ENCODE measurements around the gene SPATA21. TPM values are rescaled to one million over a fixed set of nuclear protein-coding genes. Genes with fewer than 3 reads are reported as not detected.

SPATA21 gene
- total and polyA plus RNA-seq, 7 donors, result under 0.01 to 0.23 (median 0.17) TPM; not detected in 4

DNA sequence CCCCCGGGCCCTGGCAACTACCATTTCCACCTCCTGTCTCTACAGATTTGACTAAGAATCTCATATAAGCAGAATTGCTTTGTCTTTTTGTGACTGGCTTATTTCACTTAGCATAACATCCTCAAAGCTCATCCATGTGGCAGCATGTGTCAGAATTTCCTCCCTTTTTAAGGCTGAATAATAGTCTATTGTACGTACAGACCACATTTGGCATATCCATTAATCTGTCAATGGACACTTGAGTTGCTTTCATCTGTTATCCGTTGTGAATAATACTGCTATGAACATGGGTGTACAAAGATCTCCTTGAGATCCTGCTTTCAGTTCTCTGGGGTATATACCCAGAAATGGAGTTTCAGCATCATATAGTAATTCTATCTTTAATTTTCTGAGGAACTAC lies 24.0 kb downstream of the SPATA21 start:
- Histone ChIP-seq H3K9me3 (no peaks in the 10 kb centered on the region), H3K36me3 (no peaks in the 10 kb centered on the region), H3K27ac (no peak overlapping the region), H3K4me3 (no peak overlapping the region), H3K27me3 (no peaks in the 10 kb centered on the region), H3K4me1 (no peaks in the 10 kb centered on the region)
- DNase-seq, result no peak
- TF ChIP-seq EP300 (IDR thresholded peaks at IDR 0.05) (no peak), POLR2AphosphoS5 (IDR thresholded peaks at IDR 0.05) (no peak), POLR2A (IDR thresholded peaks at IDR 0.05) (no peak)
- TF ChIP-seq, protein P1, sequence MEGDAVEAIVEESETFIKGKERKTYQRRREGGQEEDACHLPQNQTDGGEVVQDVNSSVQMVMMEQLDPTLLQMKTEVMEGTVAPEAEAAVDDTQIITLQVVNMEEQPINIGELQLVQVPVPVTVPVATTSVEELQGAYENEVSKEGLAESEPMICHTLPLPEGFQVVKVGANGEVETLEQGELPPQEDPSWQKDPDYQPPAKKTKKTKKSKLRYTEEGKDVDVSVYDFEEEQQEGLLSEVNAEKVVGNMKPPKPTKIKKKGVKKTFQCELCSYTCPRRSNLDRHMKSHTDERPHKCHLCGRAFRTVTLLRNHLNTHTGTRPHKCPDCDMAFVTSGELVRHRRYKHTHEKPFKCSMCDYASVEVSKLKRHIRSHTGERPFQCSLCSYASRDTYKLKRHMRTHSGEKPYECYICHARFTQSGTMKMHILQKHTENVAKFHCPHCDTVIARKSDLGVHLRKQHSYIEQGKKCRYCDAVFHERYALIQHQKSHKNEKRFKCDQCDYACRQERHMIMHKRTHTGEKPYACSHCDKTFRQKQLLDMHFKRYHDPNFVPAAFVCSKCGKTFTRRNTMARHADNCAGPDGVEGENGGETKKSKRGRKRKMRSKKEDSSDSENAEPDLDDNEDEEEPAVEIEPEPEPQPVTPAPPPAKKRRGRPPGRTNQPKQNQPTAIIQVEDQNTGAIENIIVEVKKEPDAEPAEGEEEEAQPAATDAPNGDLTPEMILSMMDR (IDR thresholded peaks at IDR 0.05), result no peak
- intact Hi-C loops (cut with DNase I), result no loop called here
- 89 to 90% methylated on average over 3 of the region's 3 CpGs for WGBS, 2 donors

DNA sequence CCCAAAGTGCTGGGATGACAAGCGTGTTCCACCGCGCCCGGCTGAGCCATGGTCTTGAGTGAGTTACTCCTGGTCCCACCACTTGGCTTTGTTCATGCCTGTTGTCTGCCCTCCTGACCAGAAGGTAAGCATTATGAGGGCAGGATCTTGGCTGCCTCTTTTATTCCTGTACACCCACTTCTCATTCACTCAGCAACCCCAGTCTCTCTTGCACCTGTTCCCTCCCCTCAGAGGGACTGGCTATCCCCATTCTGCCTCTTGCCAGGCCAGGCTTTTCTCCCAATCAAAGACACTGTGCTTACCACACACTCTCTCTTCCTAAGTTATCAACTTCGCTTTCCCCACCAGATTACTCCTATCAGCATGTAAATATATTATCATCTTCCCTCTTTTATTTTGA lies 26.4 kb downstream of the SPATA21 start:
- Histone ChIP-seq H3K27ac (no peak overlapping the region), H3K4me3 (no peak overlapping the region), H3K27me3 (no peaks in the 10 kb centered on the region), H3K36me3 (no peaks in the 10 kb centered on the region), H3K9me3 (no peaks in the 10 kb centered on the region), H3K4me1 (no peaks in the 10 kb centered on the region)
- intact Hi-C loops (cut with DNase I), result no loop called here
- no peak for DNase-seq
- 95 to 97% methylated on average over 5 of the region's 5 CpGs for WGBS, 2 donors
- TF ChIP-seq POLR2A (IDR thresholded peaks at IDR 0.05) (no peak), EP300 (IDR thresholded peaks at IDR 0.05) (no peak), POLR2AphosphoS5 (IDR thresholded peaks at IDR 0.05) (no peak)
- TF ChIP-seq, protein P1 (IDR thresholded peaks at IDR 0.05), result no peak

DNA sequence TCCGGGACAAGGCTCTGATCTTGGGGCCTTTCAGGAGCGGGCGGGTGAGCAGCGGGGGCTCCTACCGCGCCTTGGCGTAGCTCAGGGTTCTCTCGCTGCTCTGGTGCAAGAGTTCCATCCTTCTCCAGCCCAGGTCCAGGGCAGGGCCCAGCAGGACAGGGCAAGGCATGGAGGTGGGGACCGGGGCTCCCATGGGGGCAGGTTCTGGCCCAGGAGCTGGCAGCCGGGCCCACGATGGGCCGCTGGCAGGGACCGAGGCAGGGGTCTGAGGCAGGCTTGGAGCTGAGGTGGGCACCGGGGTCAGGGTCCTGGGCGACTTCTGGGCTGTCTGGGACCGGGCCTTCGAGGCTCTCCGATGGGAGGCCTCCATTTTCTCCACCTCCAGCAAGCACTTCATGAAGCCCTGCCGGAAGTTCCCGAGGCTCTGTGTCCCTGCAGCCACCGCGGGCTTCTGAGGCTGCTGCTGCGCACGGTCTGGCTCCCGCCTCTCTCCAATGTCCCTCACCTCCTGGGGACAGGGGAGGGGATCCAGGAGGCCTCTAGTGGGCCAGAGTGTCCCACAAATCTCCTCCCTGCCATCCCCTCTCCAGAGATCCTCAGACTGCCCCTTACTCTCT lies 27.6 kb downstream of the SPATA21 start:
- H3K9me3 ChIP-seq, result no peaks in the 10 kb centered on the region
- intact Hi-C loops (cut with DNase I), result no loop called here
- no peak for DNase-seq
- no peak for TF ChIP-seq POLR2AphosphoS5 (IDR thresholded peaks at IDR 0.05)
- TF ChIP-seq, protein P1 (IDR thresholded peaks at IDR 0.05), result no peak
- no peak for TF ChIP-seq POLR2A (IDR thresholded peaks at IDR 0.05)
- no peak for TF ChIP-seq EP300 (IDR thresholded peaks at IDR 0.05)
- no peaks in the 10 kb centered on the region for H3K27me3 ChIP-seq
- H3K4me1 ChIP-seq, result no peaks in the 10 kb centered on the region
- H3K27ac ChIP-seq, result no peak overlapping the region
- no peaks in the 10 kb centered on the region for H3K36me3 ChIP-seq
- 87 to 88% methylated on average over 25 of the region's 25 CpGs for WGBS, 2 donors
- H3K4me3 ChIP-seq, result no peak overlapping the region

DNA sequence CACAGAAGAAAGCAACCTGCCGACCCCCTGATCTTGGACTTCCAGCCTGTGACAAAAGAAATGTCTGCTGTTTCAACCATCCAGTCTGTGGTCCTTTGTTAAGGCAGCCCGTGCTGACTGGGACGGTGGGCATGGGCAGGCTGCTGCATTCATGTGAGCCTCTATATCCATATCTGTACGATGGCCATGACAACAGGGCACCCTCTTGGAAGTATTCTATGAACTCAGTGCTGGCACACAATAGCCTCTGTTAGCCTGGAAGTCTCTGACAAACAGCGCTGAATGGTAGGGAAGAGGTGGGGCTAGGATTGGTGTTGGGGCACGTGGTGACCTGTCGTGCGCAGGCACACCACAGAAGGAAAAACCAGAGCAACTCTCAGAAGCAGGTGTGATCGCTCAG lies 30.4 kb downstream of the SPATA21 start:
- Histone ChIP-seq H3K4me1 (no peaks in the 10 kb centered on the region), H3K27me3 (no peaks in the 10 kb centered on the region), H3K4me3 (no peak overlapping the region), H3K9me3 (no peaks in the 10 kb centered on the region), H3K36me3 (no peaks in the 10 kb centered on the region), H3K27ac (no peak overlapping the region)
- 90 to 92% methylated on average over 9 of the region's 9 CpGs for WGBS, 2 donors
- TF ChIP-seq POLR2A (IDR thresholded peaks at IDR 0.05), result no peak
- TF ChIP-seq, protein P1 (IDR thresholded peaks at IDR 0.05), result no peak
- no peak for TF ChIP-seq POLR2AphosphoS5 (IDR thresholded peaks at IDR 0.05)
- no peak for TF ChIP-seq EP300 (IDR thresholded peaks at IDR 0.05)
- intact Hi-C loops (cut with DNase I), result no loop called here
- DNase-seq, result no peak

DNA sequence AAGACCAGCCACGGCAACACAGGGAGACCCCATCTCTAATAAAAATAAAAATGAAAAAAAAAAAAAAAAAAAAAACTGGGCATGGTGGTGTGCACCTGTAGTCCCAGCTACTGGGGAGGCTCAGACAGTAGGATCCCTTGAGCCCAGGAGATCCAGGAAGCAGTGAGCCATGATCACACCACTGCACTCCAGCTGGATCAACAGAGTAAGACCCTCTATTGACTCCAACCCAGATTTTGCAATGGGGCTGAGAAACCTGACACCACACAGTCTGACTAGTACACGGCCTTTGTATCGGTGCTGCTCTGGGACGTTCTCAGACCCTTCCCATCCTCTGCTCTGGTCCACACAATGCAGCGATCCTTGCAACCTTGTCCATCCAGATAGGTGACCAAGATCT lies 31.8 kb downstream of the SPATA21 start:
- Histone ChIP-seq H3K9me3 (no peaks in the 10 kb centered on the region), H3K36me3 (no peaks in the 10 kb centered on the region), H3K27ac (no peak overlapping the region), H3K27me3 (no peaks in the 10 kb centered on the region), H3K4me3 (no peak overlapping the region), H3K4me1 (no peaks in the 10 kb centered on the region)
- 83 to 84% methylated on average over 5 of the region's 5 CpGs for WGBS, 2 donors
- TF ChIP-seq, protein P1 (IDR thresholded peaks at IDR 0.05), result no peak
- no peak for TF ChIP-seq EP300 (IDR thresholded peaks at IDR 0.05)
- no peak for TF ChIP-seq POLR2A (IDR thresholded peaks at IDR 0.05)
- TF ChIP-seq POLR2AphosphoS5 (IDR thresholded peaks at IDR 0.05), result no peak
- intact Hi-C loops (cut with DNase I), result no loop called here
- no peak for DNase-seq
